Measurements from ENCODE around the gene SLIRP.
A peak's percentile ranks its signal among the peaks of the same experiment; 100 is the strongest.
"Not testable (repeated sequence)": the region's sequence is repeated elsewhere in the genome, so short reads cannot be mapped to it uniquely, and the experiment has no call there.

Gene SLIRP

DNA sequence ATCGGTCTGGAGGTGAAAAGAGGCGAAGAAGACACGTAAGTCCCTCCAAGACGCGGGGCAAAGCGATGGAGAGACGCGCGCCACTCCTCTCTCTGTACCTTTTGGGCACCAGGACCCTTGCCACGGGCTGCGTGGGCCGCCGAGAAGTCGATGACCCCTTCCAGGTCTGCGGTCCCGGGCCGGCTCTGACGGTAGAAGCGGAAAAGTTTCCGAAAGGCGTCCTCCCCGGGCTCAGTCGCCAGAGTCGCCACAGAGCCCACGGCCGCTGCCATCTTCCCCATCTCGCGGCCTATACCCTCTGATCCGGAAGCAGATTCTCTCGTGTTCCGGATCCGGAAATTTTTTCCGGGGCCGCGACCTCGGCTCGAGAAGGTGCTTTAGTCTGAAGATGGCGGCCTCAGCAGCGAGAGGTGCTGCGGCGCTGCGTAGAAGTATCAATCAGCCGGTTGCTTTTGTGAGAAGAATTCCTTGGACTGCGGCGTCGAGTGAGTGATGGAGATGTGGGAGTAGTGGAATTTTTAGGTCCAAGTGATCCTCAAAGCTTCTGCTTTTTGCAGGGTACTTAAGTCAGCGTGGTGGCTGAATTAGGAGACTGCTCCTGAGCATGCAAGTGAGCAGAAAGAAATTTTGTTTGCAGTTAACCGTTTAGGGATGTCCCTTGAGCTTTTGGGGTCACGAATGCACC is at the start of gene SLIRP, which contains the start of gene ALKBH1:
Gene SLIRP (plus strand): TSS at position 380 of the 685 bp plus-strand sequence. CDS start 9 bp downstream, at position 389.
Gene ALKBH1 (minus strand): TSS at position 300 of the 685 bp plus-strand sequence. CDS start 19 bp downstream, at position 281.
- peak; percentile 81 for DNase-seq (ENCODE audit: low spot score)

DNA sequence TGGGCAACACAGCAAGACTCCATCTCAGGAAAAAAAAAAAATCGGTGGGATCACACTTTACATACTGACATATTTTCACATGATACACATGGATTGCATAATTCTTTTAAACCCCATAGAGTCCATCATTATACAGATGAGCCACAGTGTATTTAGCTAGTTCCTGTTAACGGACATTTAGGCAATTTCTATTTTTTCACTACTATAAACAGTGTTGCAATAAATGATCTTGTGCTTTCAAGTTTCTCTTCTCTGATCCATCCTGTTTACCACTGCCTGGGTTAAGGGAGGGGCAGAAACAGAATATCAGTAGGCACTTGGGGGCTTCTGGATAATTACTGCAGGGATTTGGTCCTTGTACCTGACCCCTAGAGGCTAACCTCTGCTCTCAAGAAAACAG is 48.1 kb upstream of the SLIRP start:
- DNase-seq (ENCODE audit: low spot score), result no peak

DNA sequence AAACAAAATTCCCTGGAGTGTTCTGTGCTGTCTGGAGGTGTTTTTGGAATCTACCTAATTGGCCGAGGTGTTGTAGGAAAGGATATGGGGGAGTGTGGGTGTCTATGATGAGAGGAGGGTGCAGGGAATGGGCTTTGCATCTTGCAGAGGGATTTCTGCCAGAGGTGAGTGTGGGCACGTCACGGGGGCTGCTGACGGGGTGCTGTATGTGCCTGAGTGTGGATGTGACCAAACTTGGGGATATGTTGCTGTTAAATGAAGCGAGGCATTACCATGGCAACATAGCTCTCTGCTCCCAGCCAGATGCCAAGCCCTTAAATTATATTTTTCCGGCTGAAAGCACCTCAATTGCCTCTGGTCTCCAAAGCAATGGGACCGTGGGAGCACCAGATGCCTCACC is 47.1 kb upstream of the SLIRP start:
- DNase-seq (ENCODE audit: low spot score), result no peak

DNA sequence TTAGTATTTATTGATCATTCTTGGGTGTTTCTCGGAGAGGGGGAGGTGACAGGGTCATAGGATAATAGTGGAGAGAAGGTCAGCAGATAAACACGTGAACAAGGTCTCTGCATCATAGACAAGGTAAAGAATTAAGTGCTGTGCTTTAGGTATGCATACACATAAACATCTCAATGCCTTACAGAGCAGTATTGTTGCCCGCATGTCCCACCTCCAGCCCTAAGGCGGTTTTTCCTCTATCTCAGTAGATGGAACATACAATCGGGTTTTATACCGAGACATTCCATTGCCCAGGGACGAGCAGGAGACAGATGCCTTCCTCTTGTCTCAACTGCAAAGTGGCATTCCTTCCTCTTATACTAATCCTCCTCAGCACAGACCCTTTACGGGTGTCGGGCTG is 46.3 kb upstream of the SLIRP start:
- DNase-seq (ENCODE audit: low spot score), result not testable (repeated sequence)

DNA sequence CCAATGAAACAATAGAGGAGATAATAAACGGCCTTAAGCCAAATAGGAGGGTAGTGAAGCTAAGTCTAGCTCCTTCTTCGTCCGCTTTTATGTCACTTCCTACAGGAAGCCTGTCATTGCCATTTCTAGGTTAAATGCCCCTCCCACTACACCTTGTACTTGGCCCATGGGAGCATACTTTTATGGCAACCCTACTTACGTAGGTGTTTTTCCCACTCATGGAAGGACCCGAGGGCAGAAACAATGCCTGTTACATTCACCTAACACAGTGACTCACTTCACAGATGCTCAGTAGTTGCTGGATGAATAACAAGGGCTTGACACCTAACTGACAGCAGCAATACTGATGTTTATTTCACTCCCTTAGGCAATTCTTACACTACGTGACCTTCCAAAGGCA is 44.6 kb upstream of the SLIRP start:
- no peak for DNase-seq (ENCODE audit: low spot score)

DNA sequence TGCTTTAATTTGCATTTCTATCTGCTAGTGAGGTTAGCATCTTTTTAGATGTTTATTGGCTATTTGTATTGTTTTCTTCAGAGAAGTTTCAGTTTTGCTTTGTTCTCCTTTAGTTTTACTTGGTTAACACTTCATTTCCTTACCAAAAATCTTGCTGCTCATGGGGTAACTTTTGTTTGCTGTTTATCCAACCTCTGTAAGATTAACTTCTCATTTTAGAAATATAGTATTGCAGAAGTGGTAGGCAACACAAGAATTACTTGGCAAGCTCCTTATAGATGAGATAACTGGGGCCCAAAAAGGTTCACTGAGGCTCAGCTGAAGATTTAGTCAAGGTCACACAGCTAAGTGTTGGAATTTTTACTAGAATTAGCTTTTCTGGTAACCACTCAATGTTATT is 40.6 kb upstream of the SLIRP start:
- DNase-seq (ENCODE audit: low spot score), result no peak

DNA sequence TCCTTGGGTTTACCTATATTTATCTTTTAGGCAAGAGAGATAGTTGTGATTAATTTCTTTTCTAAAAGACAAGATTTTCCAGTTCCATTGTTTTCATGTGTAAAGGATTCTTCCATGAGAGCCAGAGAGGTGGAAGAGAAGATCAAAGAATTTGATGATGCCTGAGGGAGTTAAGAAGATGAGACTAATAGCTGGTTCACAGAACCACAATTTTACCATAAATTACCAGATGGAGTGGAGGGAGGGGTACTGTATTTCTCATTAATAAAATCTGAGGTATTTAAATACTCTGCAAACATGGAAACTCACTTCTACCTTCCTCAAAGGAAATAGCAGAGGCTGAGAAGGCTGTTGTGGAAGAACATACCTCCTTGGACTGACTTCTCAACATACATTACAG is 34.7 kb upstream of the SLIRP start:
- DNase-seq (ENCODE audit: low spot score), result no peak

DNA sequence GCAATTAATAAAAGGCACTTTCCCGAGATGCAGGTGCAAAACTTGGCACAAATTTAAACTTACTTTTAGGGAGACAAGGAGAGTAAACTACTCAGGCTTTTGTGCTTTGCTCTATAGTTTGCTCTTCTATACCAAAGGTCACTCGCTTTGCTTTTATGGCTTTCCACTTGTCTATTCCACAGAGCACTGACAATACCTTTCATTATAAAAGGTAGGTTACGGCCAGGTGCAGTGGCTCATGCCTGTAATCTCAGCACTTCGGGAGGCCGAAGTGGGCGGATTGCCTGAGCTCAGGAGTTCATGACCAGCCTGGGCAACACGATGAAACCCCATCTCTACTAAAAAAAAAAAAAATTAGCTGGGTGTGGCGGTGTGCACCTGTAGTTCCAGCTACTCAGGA is 33.0 kb upstream of the SLIRP start:
- no peak for DNase-seq (ENCODE audit: low spot score)

DNA sequence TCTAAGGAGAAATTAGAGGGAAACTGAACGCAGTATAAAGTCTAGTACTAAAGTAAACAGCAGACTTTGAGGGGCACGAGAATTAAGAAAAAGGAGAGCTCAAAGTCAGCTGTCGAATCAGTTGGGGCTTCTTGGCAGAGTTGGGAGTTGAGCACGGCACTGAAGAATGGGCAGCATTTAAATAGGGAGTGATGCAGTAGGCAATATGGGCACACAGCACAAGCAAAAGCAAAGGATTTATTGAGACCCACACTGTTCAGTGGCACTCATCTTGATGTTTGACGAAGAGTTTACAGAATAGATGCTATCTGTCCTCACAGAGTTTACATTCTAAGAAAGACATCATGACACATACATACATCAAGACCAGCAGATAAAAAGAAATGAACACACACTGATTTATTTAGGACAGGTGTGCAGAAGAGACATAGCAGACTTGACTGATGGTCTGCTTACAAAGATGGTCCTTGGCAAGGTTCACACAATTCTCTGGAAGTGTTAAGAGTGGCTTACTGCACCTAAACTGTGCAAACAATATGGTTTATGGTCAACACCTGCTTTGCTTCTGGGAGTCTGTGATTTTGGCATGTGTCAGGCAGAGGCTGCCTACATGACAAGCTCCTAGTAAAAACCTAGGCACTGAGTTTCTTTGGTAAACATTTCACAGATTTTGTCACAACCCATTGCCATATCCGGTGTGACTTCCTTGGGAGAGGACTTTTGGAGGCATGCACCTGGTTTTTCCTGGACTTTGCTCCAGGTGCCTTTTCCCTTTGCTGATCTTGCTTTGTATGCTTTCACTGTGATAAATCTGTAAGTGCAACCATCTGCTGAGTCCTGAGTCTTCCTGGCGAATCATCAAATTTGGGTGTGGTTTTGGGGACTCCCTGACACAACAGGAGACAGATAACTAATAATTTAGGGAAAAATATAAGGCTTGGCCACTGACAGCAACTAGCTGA is 26.4 kb upstream of the SLIRP start:
- peak; percentile 22 for DNase-seq (ENCODE audit: low spot score)

DNA sequence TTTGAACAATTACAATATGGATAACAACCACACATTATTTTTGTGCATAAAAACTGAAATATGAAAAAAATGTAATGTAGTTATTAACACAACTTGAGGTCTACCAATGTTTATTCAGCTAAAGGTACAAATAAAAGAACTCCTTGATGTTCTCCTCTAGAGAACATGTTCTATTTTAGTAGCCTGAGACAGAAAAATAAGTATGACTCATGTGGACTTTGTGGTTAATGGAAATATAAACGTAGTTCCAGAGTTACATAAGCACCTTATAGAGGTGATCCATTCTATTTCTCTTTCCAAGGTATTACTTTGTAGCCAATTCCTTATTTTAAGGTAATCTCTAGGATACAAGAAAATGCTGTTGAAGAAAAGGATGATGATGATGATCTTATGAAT is 25.7 kb upstream of the SLIRP start:
- DNase-seq (ENCODE audit: low spot score), result peak; percentile 61

DNA sequence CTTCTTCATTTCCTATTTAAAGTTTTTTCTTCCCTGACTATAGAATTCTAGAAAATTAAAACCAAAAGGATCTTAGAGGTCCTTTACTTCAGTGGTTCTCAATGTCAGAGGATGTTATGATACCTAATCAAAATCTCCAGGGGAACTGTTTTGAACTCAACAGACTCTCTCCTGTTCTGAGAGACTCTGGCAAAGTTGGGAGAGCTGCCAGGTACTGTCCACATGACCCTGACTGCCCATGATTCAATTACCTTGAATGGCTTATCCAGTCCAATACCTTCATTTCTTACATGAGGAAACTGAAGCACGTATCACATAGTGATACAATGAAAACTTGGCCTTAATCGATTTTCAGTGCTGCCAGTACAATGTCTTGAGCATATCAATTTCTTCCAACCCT is 16.6 kb upstream of the SLIRP start:
- no peak for DNase-seq (ENCODE audit: low spot score)

DNA sequence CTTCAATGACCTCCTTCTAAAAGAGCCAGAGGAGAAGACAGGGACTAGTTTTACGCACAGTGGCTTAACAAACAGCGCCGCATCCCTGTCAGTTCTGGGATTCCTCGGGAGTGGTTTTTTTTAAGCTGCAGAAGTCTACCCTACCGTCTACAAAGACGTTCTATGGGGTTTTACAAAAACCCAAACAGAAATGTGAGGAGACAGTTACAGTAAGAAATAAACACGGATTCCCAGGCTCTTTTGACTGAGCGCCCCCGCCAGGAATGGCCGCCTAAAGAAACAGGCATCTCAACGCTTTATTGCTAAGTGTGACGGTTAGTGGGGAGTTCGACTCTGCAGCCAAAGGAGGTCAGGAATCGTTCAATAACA is 564 bp upstream of the SLIRP start:
- peak; percentile 44 for DNase-seq (ENCODE audit: low spot score)

DNA sequence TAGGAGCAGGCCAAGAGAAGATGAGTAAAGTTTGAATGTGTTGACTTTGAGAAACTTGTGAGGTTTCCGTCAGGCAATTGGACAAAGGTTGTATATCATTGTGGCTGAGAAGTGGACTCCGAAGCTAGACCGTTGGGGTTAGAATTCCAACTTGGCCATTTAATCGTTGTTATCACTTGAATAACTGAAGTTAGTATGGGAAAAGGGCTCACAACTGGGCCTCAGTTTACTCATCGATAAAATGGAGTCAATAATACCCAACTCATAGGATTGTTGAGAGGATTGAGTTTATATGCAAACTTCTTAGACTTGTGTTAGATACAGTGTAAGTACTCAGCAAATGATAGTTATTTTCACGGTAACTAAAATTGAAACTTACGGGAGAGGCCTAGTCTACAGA is 846 bp downstream of the SLIRP start:
- DNase-seq (ENCODE audit: low spot score), result no peak

DNA sequence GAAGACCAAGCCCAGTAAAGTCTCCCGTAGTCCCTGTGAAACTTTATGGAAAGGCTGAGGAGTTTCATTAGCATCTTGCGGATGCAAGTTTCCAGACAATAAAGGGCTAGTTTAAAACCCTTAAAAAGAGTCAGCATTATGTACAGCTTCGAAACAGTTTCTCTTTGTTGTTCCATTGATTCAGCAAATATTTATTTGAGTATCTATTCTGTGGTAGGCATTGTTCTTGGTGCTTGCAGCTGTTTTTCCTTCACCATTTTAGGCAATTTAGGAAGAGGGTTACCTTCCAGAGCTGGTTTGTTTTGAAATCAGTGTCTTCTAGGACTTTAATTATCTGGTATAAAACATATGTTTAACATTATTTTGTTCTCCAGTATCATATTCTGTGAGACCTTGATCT is 1.5 kb downstream of the SLIRP start:
- DNase-seq (ENCODE audit: low spot score), result no peak

DNA sequence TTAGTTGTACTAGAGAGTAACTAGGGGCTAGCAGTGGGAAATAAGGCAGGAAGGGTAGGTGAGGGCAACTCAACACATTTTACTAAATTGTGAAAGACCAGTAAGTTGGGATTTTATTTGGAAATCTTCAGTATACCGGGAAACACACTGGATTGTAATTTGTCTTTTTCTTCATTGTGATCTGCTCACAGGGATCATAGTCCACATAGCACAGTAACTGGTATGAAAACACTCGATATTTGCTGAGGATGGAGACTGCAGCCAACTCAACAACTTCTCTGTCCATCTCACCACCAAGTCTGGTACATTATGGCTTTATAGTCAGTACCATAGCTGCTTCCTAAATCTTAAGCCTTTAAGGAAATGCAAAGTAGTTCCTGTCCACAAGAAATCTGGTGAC is 2.5 kb downstream of the SLIRP start:
- DNase-seq (ENCODE audit: low spot score), result no peak

DNA sequence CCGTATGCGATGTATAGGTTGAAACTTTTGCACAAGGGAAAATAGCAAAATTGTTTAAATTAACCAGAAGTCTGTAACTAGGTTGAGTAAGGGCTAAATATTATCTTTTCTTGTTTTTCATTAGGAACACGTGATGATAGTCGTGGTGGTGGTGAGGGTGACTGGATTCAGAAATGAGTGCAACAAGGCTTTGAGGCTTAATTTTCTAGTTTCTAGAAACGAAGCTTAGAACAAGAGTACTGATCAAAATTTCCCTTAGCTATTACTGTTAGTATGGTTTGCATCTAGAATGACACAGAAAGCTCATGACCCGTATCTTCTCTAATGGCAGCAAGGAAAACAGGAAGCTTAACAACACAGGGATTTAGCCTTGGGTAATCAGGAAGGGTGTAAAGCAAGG is 7.0 kb downstream of the SLIRP start:
- no peak for DNase-seq (ENCODE audit: low spot score)

DNA sequence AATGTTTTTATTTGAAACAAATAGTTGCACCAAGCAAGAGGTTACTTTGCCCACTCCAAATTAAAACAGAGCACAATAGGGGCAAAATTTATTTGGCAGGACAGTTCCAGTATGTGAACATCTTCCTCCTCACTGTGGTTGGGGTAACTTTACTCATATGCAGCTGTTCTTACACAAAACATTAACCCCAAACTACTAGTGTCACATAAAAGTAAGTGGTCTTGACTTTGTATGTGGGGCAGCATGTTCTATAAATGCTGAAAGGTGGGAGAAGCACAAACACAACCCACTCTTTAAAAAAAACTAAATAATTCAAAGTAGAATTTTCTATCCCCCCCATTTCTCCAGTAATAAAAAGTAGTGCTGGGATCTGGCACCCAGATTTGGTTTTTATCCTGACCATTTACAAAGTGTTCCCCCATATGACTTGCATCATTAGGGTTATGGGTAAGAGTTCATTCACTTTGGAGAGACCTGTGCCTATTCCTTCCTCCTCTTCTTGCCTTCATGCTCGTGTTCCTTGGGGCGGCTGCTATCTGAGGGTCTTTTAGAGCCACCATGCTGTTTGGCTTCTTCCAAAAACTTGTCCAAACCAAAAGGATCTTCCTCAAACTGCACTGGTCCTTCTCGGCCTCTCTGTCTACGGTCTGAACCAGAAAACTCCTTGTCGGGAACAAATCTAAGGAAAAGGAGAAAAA is 9.9 kb downstream of the SLIRP start:
- DNase-seq (ENCODE audit: low spot score), result no peak

DNA sequence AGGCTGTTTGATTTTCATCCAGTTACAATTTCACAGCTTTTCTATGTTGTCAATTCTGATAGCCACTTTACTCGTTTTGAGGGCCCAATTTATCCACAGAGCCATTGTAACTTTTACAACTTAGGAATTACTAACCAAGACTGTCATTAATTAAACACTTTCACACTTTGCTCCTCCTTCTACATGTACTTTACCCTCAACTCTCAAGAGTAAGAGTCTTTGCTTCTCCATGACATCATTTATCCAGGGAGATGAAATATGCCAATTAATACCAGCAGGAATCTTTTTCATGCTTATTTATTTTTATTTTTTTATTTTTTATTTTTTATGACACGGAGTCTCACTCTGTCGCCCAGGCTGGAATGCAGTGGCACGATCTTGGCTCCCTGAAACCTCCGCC is 13.5 kb downstream of the SLIRP start:
- no peak for DNase-seq (ENCODE audit: low spot score)

DNA sequence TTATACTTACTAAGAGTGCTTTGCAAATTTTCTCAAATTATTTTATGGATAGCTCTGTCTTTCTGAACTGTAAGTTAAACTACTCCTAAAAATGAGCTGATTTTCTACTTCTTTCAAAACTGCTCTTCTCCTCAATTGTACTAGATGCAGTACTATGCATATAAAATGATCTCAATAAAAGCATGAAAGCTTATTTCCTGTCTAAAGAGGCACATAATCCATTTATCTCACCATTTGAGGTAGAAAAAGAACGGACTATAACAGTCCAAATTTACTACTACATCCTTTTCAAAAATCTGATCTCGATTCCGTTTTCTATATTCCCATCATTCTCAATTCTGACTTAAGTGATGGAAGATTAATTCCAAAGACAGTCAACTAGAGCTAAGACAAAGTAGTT is 14.4 kb downstream of the SLIRP start:
- no peak for DNase-seq (ENCODE audit: low spot score)

DNA sequence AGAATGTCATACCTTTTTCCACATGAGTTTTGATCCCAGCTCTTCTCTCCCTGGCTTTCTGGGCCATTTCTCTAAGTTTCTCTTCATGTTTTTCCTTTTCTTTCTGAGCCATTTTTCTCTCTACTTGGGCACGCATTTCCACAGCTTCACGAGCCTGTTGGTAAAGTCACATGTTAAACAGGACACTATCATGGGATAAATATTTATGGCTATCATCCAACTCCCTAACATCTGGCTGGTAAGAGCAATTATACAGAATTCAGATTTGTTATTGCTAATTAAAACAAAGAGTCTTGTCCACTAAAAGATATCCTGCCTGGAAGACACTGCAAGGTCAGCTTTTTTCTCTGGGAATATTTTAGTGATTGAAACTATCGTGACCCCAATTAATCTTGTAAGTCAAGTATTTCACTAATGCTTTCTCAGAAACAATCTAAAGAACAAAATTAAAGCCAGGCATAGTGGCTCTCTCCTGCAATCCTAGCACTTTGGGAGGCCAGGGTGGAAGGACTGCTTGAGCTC is 23.1 kb downstream of the SLIRP start:
- DNase-seq (ENCODE audit: low spot score), result no peak

DNA sequence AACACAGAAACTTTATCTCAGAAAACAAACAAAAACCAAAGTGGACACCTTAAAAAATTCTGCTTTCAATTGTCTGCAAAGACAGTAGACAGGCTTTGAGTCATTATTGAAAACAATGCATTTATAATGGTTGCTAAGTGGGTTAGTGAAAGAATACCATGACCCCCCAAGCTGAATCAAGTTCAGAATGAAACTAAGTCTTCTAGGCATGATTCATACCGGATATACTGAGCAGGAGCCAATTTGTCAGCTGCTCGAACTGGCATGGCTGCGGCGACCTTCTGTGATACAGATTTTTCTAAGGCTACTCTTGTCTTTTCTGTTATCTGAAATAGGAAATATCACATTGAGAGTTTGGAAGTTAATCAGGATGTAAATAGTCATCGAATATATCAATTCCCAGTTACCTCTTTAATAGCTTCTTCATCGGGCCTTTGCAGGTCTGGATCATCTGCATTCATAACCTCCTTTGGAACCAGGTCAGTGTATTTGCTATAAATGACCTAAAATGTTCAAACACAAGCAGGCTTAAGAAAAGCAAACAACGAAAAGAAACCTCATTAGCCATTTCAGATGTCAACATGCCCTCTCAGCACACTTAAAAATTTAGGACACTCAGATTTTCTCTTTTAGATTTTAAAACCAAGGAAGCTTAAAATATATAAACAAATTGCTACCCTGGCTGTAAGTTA is 30.8 kb downstream of the SLIRP start:
- no peak for DNase-seq (ENCODE audit: low spot score)

DNA sequence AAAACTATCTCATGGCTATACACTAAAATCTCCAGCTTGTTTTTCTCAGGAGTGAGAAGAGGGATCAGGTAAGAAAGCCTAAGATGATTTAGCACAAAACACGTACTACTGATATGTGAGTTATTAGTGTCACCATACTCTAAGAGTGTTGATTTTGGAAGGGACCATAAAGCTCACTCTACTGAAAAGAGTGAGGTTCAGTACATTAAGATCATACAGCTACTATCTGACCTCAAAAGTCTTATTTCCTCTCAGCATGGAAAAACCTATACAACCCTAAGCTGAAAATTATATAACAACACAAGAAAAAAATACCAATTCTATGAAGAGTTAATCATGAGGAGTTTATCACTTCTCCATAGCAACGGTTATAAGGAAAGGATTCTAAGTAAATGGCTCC is 33.5 kb downstream of the SLIRP start:
- no peak for DNase-seq (ENCODE audit: low spot score)
